CD4-positive, alpha-beta T cell treated with Interleukin-2 at 100 ng/mL for 4 hours (primary cell): ENCODE data around the gene KCNE1.
"Not testable (repeated sequence)": the region's sequence is repeated elsewhere in the genome, so short reads cannot be mapped to it uniquely, and the experiment has no call there.

ENCODE experiments used
- DNase-seq: peaks from one replicate; pipeline ENCODE4 v3.0.0-alpha.2; 2020; ENCODE audit warnings: low spot score

KCNE1 gene

DNA sequence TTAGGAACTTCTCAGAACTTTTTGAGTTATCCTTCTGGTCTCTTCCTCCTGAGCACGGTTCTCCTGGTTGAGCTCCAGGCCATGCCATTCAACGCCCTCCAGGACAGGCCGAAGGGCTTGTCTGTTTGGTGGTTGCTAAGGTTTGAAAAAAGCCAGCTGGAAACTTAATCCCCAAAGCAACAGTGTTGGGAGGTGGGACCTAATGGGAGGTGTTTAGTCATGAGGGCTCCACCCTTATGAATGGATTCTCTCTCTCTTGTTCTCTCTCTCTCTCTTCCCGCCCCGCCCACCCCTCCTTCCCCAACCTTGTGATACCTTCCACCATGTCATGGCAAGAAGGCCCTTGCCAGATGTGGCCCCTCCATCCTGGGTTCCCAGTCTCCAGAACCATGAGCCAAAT is 829 bp downstream of the KCNE1 start:
- DNase-seq: no peak

- no peak for DNase-seq
Measured at GRCh38 chr21:34510148-34511142, 1.6 kb downstream of the KCNE1 start.

GRCh38 chr21:34509151-34509550 is 2.9 kb downstream of the KCNE1 start:
- DNase-seq: no peak

DNA sequence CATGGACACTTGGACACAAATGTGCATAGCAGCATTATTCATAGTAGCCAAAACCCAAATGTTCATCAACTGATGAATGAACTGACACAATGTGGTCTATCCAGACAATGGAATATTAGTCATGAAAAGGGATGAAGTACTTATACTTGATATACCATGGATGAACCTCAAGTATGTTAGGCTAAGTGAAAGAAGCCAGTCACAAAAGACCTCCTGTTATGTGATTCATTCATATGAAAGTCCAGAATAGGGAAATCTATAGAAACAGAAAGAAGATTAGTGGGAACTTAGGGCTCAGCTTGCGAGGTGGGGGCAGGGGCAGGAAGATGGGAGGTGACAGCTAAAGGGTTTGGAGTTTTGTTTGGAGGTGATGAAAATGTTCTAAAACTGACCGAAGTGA is 7.4 kb downstream of the KCNE1 start:
- DNase-seq: no peak

GRCh38 chr21:34502480-34503106 is 9.4 kb downstream of the KCNE1 start:
- DNase-seq: no peak

- DNase-seq: no peak
Measured at GRCh38 chr21:34501716-34502115, 10.3 kb downstream of the KCNE1 start.

DNA sequence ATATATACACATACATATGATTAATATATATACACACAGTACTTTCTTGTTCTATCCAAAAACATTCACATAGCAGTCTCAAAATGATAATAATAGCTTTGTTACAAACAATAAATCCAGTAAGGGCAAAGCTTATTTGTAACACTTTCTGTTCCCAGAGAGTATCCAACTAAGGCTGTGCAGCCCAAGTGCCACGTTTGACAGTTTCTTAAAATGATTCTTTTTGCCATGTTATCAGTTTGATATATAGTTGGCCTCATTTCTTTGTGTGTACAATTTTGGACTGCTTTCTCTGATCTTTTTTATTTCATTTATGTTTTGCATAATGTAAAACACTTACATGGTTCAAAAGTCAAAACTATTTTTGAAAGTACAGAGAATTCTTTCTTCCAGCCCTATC is 11.8 kb downstream of the KCNE1 start:
- DNase-seq: no peak

GRCh38 chr21:34499116-34499515 is 12.9 kb downstream of the KCNE1 start:
- DNase-seq: no peak

GRCh38 chr21:34498623-34499022 is 13.4 kb downstream of the KCNE1 start:
- DNase-seq: no peak

- not testable (repeated sequence) for DNase-seq
Measured at GRCh38 chr21:34483854-34484253, 28.2 kb downstream of the KCNE1 start.

- not testable (repeated sequence) for DNase-seq
Measured at GRCh38 chr21:34483435-34483834, 28.6 kb downstream of the KCNE1 start.

DNA sequence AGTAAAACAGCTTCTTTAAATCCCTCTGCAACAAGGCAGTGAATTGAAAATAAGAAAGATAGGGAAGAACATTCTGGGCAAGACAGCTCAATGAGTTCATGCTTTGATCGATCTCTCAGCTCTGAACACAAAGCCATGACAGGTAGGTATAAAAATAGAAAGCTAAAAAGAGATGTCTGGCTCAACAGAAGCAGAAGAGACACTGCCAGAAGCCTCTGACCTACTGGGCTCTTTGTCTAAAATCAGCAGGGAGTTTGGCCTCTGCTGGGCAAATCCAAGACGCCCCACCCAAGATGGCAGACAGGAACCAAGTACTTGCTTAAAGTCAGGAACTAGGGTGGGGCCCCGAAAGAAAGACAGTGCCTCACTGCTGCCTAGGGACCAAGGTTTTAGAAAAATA is 44.7 kb downstream of the KCNE1 start:
- DNase-seq: not testable (repeated sequence)

GRCh38 chr21:34459426-34459825 is 52.6 kb downstream of the KCNE1 start:
- not testable (repeated sequence) for DNase-seq

GRCh38 chr21:34458266-34458665 is 53.7 kb downstream of the KCNE1 start:
- DNase-seq: not testable (repeated sequence)

DNA sequence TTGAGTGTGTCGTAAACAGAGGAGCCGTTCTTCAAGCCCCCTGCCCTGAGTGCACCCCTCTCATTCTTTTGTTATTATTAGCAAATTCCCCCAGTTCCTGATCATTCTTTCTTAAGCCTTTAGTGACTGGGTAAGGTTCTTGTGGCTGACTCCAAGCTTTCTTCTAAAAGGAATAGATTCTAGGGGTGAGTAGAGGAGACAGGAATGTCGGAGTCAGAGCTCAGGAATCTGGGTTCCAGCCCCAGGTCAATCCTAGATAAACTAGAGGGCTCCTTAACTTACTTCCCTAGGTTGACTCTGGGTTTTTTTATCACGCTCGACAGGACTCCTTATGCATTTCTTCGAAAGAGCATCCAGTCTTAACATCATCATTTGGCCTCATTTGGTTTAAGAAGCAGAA is 55.8 kb downstream of the KCNE1 start:
- DNase-seq: not testable (repeated sequence)

GRCh38 chr21:34455628-34456027 is 56.4 kb downstream of the KCNE1 start:
- DNase-seq: not testable (repeated sequence)

- not testable (repeated sequence) for DNase-seq
Measured at GRCh38 chr21:34447018-34447417, 65.0 kb downstream of the KCNE1 start.

GRCh38 chr21:34443486-34443885 is 68.5 kb downstream of the KCNE1 start:
- DNase-seq: not testable (repeated sequence)

- DNase-seq: not testable (repeated sequence)
Measured at GRCh38 chr21:34429710-34430109, 82.3 kb downstream of the KCNE1 start.

DNA sequence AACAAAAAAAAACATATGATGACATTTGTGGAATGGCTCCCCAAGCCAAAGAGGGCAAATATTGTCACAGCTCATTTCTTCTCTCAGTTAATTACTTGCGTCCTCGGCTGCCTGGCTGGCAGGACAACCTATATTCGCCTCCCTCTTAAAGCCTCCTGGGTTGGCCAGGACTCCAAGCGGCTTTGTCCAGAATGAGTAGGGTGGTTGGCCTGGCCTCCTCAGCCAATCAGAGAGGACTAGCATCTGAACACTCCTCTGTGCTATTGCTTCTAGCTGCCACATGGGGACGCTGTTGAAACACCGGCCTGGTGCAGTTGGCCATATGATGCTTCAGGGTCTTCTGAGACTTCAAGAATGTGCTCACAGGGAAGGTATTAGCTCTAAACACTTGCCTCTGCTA is 83.6 kb downstream of the KCNE1 start:
- DNase-seq: not testable (repeated sequence)

DNA sequence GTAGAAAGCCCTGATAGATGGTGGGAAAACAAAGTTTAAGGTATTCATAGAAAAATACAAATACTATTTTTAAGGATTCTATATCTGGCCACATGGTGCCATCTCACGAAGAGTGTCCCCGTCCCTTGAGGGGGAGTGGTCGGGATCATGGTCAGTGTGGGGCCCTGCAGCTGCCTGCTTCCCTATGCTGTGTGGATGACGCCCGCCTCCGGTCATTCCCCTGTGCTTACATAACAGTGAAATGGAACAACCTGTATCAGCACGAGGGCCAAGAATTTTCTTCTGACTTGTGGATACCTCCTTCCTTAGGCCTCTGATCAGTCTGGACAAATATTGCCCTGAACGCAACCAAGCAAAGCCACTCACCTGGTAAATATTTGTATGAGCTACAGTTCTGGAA is 84.7 kb downstream of the KCNE1 start:
- DNase-seq: not testable (repeated sequence)

- DNase-seq: not testable (repeated sequence)
Measured at GRCh38 chr21:34423805-34424204, 88.2 kb downstream of the KCNE1 start, which contains the start of gene SMIM34. Gene SMIM34 (minus strand): TSS chr21:34423951. CDS start chr21:34423839, 112 bp downstream.
